Measurements from ENCODE around the gene TCF4.

Gene TCF4

DNA sequence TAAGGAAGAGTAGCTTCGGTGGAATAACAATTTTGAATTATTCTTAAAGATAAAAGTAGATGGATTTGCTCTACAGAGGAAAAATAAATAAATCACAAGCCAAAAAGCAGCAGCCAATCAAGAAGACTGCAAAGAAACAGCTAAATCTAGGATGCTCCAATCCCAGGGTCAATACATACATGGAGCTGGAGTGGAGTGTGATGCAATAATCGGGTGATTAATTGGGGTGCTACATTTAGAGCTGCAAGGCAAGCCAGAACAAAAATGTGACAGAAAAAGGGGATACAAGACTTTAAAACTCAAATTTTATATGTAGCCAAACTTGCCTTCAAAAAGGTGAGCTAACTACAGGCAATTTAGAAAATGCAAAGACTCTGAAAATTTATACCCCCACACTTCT is 215.8 kb downstream of the TCF4 start:
- in situ Hi-C loops (cut with MboI; ENCODE audit: low pct_unique_long_range_greater_than_20kb, low sequenced_read_pairs, unreplicated experiment) = no loop called here
- TF ChIP-seq, protein P1, sequence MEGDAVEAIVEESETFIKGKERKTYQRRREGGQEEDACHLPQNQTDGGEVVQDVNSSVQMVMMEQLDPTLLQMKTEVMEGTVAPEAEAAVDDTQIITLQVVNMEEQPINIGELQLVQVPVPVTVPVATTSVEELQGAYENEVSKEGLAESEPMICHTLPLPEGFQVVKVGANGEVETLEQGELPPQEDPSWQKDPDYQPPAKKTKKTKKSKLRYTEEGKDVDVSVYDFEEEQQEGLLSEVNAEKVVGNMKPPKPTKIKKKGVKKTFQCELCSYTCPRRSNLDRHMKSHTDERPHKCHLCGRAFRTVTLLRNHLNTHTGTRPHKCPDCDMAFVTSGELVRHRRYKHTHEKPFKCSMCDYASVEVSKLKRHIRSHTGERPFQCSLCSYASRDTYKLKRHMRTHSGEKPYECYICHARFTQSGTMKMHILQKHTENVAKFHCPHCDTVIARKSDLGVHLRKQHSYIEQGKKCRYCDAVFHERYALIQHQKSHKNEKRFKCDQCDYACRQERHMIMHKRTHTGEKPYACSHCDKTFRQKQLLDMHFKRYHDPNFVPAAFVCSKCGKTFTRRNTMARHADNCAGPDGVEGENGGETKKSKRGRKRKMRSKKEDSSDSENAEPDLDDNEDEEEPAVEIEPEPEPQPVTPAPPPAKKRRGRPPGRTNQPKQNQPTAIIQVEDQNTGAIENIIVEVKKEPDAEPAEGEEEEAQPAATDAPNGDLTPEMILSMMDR (IDR thresholded peaks at IDR 0.05; ENCODE audit: extremely low read depth, insufficient read depth, missing control alignments) = no peak
- no peak for DNase-seq (ENCODE audit: low spot score)

- TF ChIP-seq, protein P1 (IDR thresholded peaks at IDR 0.05; ENCODE audit: extremely low read depth, insufficient read depth, missing control alignments) = no peak
Measured at GRCh38 chr18:55370936-55371335, 217.1 kb downstream of the TCF4 start.

DNA sequence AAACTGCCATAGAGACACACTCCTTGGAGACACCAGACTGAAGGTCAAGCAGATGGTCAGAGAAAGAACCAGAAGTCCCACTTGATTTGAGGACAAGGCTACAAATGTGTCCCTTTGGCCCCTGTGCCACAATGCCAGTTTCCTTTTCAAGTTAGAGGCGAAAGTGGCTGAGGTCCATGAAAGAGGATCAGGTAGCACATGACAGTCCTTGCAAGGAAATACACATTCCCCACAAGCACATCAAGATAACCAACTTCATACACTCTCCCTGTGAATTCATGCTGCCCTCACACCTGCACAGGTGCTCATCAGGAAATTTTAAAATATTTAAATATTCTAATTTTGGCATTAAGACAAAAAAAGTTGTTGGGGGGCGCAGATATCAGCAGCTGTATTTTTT is 218.6 kb downstream of the TCF4 start:
- in situ Hi-C loops (cut with MboI; ENCODE audit: low pct_unique_long_range_greater_than_20kb, low sequenced_read_pairs, unreplicated experiment) = no loop called here
- DNase-seq (ENCODE audit: low spot score) = no peak
- TF ChIP-seq, protein P1 (IDR thresholded peaks at IDR 0.05; ENCODE audit: extremely low read depth, insufficient read depth, missing control alignments) = no peak

More at GRCh38 chr18:55370936-55371335, 217.1 kb downstream of the TCF4 start:
- in situ Hi-C loops (cut with MboI; ENCODE audit: low pct_unique_long_range_greater_than_20kb, low sequenced_read_pairs, unreplicated experiment) = no loop called here
- DNase-seq (ENCODE audit: low spot score) = no peak

GRCh38 chr18:55365342-55365741 is 222.7 kb downstream of the TCF4 start:
- in situ Hi-C loops (cut with MboI; ENCODE audit: low pct_unique_long_range_greater_than_20kb, low sequenced_read_pairs, unreplicated experiment) = no loop called here
- no peak for DNase-seq (ENCODE audit: low spot score)
- TF ChIP-seq, protein P1 (IDR thresholded peaks at IDR 0.05; ENCODE audit: extremely low read depth, insufficient read depth, missing control alignments) = no peak

DNA sequence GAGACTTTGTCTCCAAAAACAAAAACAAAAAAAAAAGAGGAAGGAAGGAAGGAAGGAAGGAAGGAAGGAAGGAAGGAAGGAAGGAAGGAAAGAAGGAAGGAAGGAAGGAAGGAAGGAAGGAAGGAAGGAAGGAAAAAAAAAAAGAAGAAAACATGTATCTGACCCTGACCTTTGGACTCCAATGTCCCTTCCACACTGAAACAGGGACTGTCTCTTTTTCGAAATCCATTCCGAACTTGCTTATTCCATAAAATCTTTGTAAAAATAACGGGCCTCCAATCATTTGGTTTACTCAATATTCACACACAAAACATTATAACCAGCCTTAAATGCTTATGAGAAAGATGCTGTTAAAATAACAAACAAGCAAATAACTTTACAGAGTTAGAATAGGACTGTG is 225.7 kb downstream of the TCF4 start:
- TF ChIP-seq, protein P1 (IDR thresholded peaks at IDR 0.05; ENCODE audit: extremely low read depth, insufficient read depth, missing control alignments) = no peak
- in situ Hi-C loops (cut with MboI; ENCODE audit: low pct_unique_long_range_greater_than_20kb, low sequenced_read_pairs, unreplicated experiment) = no loop called here
- no peak for DNase-seq (ENCODE audit: low spot score)

- TF ChIP-seq, protein P1 (IDR thresholded peaks at IDR 0.05; ENCODE audit: extremely low read depth, insufficient read depth, missing control alignments) = no peak
- in situ Hi-C loops (cut with MboI; ENCODE audit: low pct_unique_long_range_greater_than_20kb, low sequenced_read_pairs, unreplicated experiment) = no loop called here
- DNase-seq (ENCODE audit: low spot score) = no peak
Measured at GRCh38 chr18:55361492-55362250, 226.3 kb downstream of the TCF4 start.

Data from GM13977 (cell line).